H1 (cell line): Measurements from ENCODE around the gene KIZ. TPM values are rescaled to one million over a fixed set of nuclear protein-coding genes. Genes with fewer than 3 reads are reported as not detected.

Source experiments
- CTCF ChIA-PET: fragments of 300-600 bp; sonication (Branson Sonifier 250); formaldehyde crosslinking; loops from one replicate; lab custom pipeline; 2021; ENCODE audit not compliant: partially characterized antibody; lab: Charles Lee
- POLR2A ChIA-PET: fragments of 300-600 bp; sonication (Branson Sonifier 250); formaldehyde crosslinking; loops from one replicate; lab custom pipeline; 2021; ENCODE audit warnings: inconsistent platforms; ENCODE audit not compliant: partially characterized antibody; lab: Charles Lee
- DNase-seq, 2 experiments: peaks; one replicate each; pipeline versions ENCODE4 v3.0.0 to v3.0.0-alpha.2; 2010 to 2022; ENCODE audit warnings: low spot score in 2 of 2, low read depth in 1 of 2, mixed read lengths in 1 of 2
- FAIRE-seq: peaks from 2 replicates; lab custom pipeline; 2011; peaks lifted over from hg19 to GRCh38; lab: Jason Lieb, UNC
- H2AFZ ChIP-seq: 2 replicates; pipeline ENCODE4 v1.8.1; 2012; ENCODE audit warnings: low read length, inconsistent platforms
- H2AK5ac ChIP-seq: 2 replicates; pipeline ENCODE4 v1.6.1; 2013; ENCODE audit warnings: low read depth, low read length
- H2BK120ac ChIP-seq: replicated peaks from 2 replicates; pipeline ENCODE3; 2013; ENCODE audit warnings: low read depth, low read length, inconsistent platforms
- H2BK12ac ChIP-seq: 2 replicates; pipeline ENCODE4 v1.6.1; 2013; ENCODE audit warnings: low read depth, low read length
- H2BK15ac ChIP-seq: 2 replicates; pipeline ENCODE4 v1.6.1; 2013; ENCODE audit warnings: low read length
- H2BK20ac ChIP-seq: 2 replicates; pipeline ENCODE4 v1.6.1; 2013; ENCODE audit warnings: low read length
- H2BK5ac ChIP-seq: 2 replicates; pipeline ENCODE4 v1.6.1; 2013; ENCODE audit warnings: low read depth, low read length
- H3K14ac ChIP-seq: 2 replicates; pipeline ENCODE4 v1.6.1; 2013; ENCODE audit warnings: inconsistent platforms; ENCODE audit not compliant: insufficient read length
- H3K18ac ChIP-seq: 2 replicates; pipeline ENCODE4 v1.6.1; 2013; ENCODE audit warnings: low read length; ENCODE audit errors: extremely low read depth
- H3K23ac ChIP-seq: 2 replicates; pipeline ENCODE4 v1.6.1; 2013; ENCODE audit warnings: inconsistent platforms; ENCODE audit not compliant: insufficient read length
- H3K23me2 ChIP-seq: 2 replicates; pipeline ENCODE4 v1.6.1; 2013; ENCODE audit warnings: low read depth, low read length
- H3K27ac ChIP-seq: 2 replicates; pipeline ENCODE4 v1.6.1; 2011; ENCODE audit warnings: low read depth, low read length, inconsistent platforms
- H3K27me3 ChIP-seq, 4 experiments: replicated peaks in 1 of 4; 1 replicate in 1 of 4; 2 replicates in 3 of 4; pipeline versions ENCODE4 v1.6.1 to v1.8.1; 2011 to 2013; ENCODE audit warnings: low read length in 3 of 4, mild to moderate bottlenecking in 3 of 4, inconsistent platforms in 2 of 4, mixed read lengths in 2 of 4, moderate library complexity in 1 of 4; ENCODE audit not compliant: control insufficient read depth in 3 of 4, insufficient read depth in 3 of 4; ENCODE audit errors: extremely low read depth in 1 of 4
- H3K36me3 ChIP-seq, 4 experiments: 2 replicates each; pipeline versions ENCODE4 v1.6.1 to v1.8.1; 2011 to 2013; ENCODE audit warnings: mild to moderate bottlenecking in 4 of 4, low read length in 3 of 4, moderate library complexity in 2 of 4, control low read depth in 1 of 4, inconsistent platforms in 1 of 4; ENCODE audit not compliant: insufficient read depth in 4 of 4, control insufficient read depth in 2 of 4
- H3K4ac ChIP-seq: replicated peaks from 2 replicates; pipeline ENCODE3; 2013; ENCODE audit warnings: low read length, low read depth, mixed read lengths, inconsistent platforms; ENCODE audit not compliant: insufficient read length
- H3K4me1 ChIP-seq, 4 experiments: replicated peaks in 1 of 4; 1 replicate in 1 of 4; 2 replicates in 3 of 4; pipeline versions ENCODE4 v1.6.1 to v1.8.1; 2011 to 2013; ENCODE audit warnings: low read length in 3 of 4, inconsistent platforms in 2 of 4, mixed read lengths in 1 of 4; ENCODE audit not compliant: insufficient read depth in 4 of 4, control insufficient read depth in 3 of 4
- H3K4me2 ChIP-seq, 2 experiments: 2 replicates each; pipeline versions ENCODE4 v1.6.1 to v1.8.1; 2011 to 2013; ENCODE audit warnings: low read depth in 2 of 2, low read length in 2 of 2, control low read depth in 1 of 2, inconsistent platforms in 1 of 2, mild to moderate bottlenecking in 1 of 2; ENCODE audit not compliant: insufficient read depth in 1 of 2
- H3K4me3 ChIP-seq, 4 experiments: fragments of 200-600, 300-600 bp in 1 of 4; sonication (generic), shearing (Covaris generic), sonication (Bioruptor Twin) in 1 of 4; 2 replicates each; pipeline versions ENCODE4 v1.5.1 to v1.8.1; 2011 to 2016; ENCODE audit warnings: low read length in 4 of 4, low read depth in 3 of 4, control low read depth in 2 of 4, inconsistent platforms in 2 of 4, mild to moderate bottlenecking in 2 of 4, mixed read lengths in 1 of 4, moderate library complexity in 1 of 4; ENCODE audit not compliant: insufficient read depth in 2 of 4; ENCODE audit errors: extremely low read depth in 1 of 4
- H3K56ac ChIP-seq: replicated peaks from 2 replicates; pipeline ENCODE3; 2013; ENCODE audit warnings: low read depth, mild to moderate bottlenecking, mixed read lengths, low read length, inconsistent platforms; ENCODE audit not compliant: insufficient read length
- H3K79me1 ChIP-seq: 2 replicates; pipeline ENCODE4 v1.6.1; 2013; ENCODE audit warnings: low read depth, low read length, control low read depth
- H3K79me2 ChIP-seq, 2 experiments: 2 replicates each; pipeline versions ENCODE4 v1.6.1 to v1.8.1; 2012 to 2013; ENCODE audit warnings: low read length in 2 of 2, mild to moderate bottlenecking in 2 of 2, inconsistent platforms in 1 of 2; ENCODE audit not compliant: insufficient read depth in 2 of 2, control insufficient read depth in 1 of 2
- H3K9ac ChIP-seq, 4 experiments: replicated peaks in 1 of 4; 1 replicate in 1 of 4; 2 replicates in 3 of 4; pipeline versions ENCODE4 v1.6.1 to v1.8.1; 2011 to 2013; ENCODE audit warnings: low read depth in 3 of 4, low read length in 3 of 4, control low read depth in 2 of 4, mild to moderate bottlenecking in 2 of 4, moderate library complexity in 2 of 4, inconsistent platforms in 1 of 4; ENCODE audit errors: extremely low read depth in 1 of 4
- H3K9me3 ChIP-seq, 2 experiments: 2 replicates each; pipeline versions ENCODE4 v1.6.1 to v1.8.1; 2012 to 2013; ENCODE audit warnings: mild to moderate bottlenecking in 2 of 2, moderate library complexity in 2 of 2, control low read depth in 1 of 2, inconsistent platforms in 1 of 2, low read depth in 1 of 2, low read length in 1 of 2, mixed read lengths in 1 of 2; ENCODE audit not compliant: insufficient read depth in 2 of 2
- H4K20me1 ChIP-seq, 2 experiments: replicated peaks in 1 of 2; 2 replicates each; pipeline versions ENCODE3 to v1.8.1; 2011 to 2013; ENCODE audit warnings: inconsistent platforms in 2 of 2, low read length in 2 of 2, mild to moderate bottlenecking in 1 of 2; ENCODE audit not compliant: insufficient read depth in 2 of 2, control insufficient read depth in 1 of 2
- H4K5ac ChIP-seq: 2 replicates; pipeline ENCODE4 v1.6.1; 2013; ENCODE audit warnings: low read length, low read depth, mixed read lengths, inconsistent platforms; ENCODE audit not compliant: insufficient read length
- H4K8ac ChIP-seq: 2 replicates; pipeline ENCODE4 v1.8.0; 2013; ENCODE audit warnings: mild to moderate bottlenecking, moderate library complexity, low read length, inconsistent platforms; ENCODE audit not compliant: insufficient read depth; ENCODE audit errors: extremely low read depth
- H4K91ac ChIP-seq: replicated peaks from 2 replicates; pipeline ENCODE3; 2013; ENCODE audit warnings: low read length, mixed read lengths, inconsistent platforms; ENCODE audit not compliant: insufficient read length
- EGR1 ChIP-seq: IDR thresholded peaks from 2 replicates; pipeline ENCODE4 v1.6.1; 2011; ENCODE audit warnings: low read depth, low read length, borderline replicate concordance
- WGBS, 2 experiments: shearing (Covaris generic) in 1 of 2; methylation state at CpG; one replicate each; pipeline versions ENCODE4 v1.1.6 to v1.1.7; 2013 to 2015; ENCODE audit warnings: low lambda C conversion rate in 2 of 2, mixed read lengths in 2 of 2, inconsistent platforms in 1 of 2, low coverage in 1 of 2, missing lambda C conversion rate in 1 of 2; ENCODE audit not compliant: insufficient replicate concordance in 2 of 2, insufficient coverage in 1 of 2, insufficient read length in 1 of 2; ENCODE audit errors: extremely low coverage in 1 of 2, missing lambda C conversion rate in 1 of 2; 5-methylcytosine and 5-hydroxymethylcytosine counted together
- polyA plus RNA-seq, 7 experiments: library from polyadenylated mRNA; depleted of rRNA in 3 of 7; stranded (reverse) in 5 of 7; unstranded in 2 of 7; fragments of >200 nt in 5 of 7; fragments of 200-250 nt in 2 of 7; gene quantifications; 1 replicate in 5 of 7; 2 replicates in 1 of 7; 4 replicates in 1 of 7; pipeline versions ENCODE4 v1.2.1 to v1.2.3, GENCODE V29; 2011 to 2013; ENCODE audit warnings: missing spikeins in 2 of 7, mixed read lengths in 2 of 7
- total RNA-seq: library from RNA; stranded (reverse); fragmentation: NEBNext Ultra II Directional; extraction: Animal tissue kit (Norgen Biotek cat#: 25700); gene quantifications from 2 replicates; pipeline ENCODE4 v1.2.1, GENCODE V29; 2021

The KIZ gene
- total and polyA plus RNA-seq, 2 of the 8 experiments (the other 6 are each of a cell fraction or from before 2014, with no cell fraction given) = 13.0 to 51.7 TPM

DNA sequence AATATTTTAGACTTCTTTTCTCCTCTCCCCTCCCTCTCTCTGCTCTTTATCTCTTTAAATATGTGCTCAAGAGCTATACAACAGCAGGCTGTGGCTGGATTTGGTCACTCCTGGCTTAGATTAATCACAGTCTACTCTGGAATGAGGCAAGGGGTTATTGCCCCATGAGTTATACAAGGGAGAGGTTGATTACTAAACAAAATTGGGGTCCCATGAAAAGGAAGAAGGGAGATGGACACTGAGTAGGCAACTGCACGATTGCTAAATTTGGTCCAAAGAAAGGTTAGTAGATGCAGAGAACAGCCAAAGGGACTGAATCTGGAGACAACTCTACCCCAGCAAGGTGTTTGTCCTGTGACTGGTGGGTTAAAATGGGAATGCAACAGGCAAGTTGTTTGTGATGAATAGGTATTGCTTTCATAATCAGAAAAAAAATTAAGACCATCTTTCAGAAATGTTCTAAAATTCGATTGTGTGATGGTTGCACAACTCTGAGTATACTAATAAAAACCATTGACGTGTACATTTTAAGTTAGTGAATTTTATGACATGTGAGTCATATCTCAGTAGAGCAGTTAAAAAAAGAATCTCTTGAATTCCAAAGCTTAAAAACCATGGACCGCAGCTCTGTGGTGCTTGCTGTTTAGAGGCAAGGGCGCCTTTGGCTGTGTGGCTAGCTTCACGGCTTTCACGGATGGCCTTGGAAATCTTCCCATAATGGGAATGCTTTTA lies 57.1 kb downstream of the KIZ start:
- no peak overlapping the region for H4K5ac ChIP-seq
- TF ChIP-seq EGR1 = no peak
- H2BK15ac ChIP-seq = no peak overlapping the region
- H3K56ac ChIP-seq = no peak overlapping the region
- 84% methylated on average over 7 of the region's 7 CpGs; no CpG with 5 or more reads in 1 of the 2 experiments for WGBS, 2 experiments
- POLR2A ChIA-PET = interaction anchor here (1.1 to 1.9 kb wide), 4 partner anchors 8 to 120 kb away, joined by 3 to 8 read pairs (median 4); partner anchors contain the start of gene XRN2
- no peak overlapping the region for H2BK120ac ChIP-seq
- H2BK5ac ChIP-seq = no peak overlapping the region
- H3K4me1 ChIP-seq = peaks cover 6 to 14% (median 11%) of the 10 kb centered on the region in 4 experiments; a peak in 5 of 7 replicates
- H3K23me2 ChIP-seq = no peaks in the 10 kb centered on the region
- no peaks in the 10 kb centered on the region for H4K20me1 ChIP-seq
- DNase-seq (no peak), FAIRE-seq (no peak)
- no peak overlapping the region for H3K23ac ChIP-seq
- no peak overlapping the region for H3K18ac ChIP-seq
- H4K91ac ChIP-seq = peak overlapping the region; percentile 3
- H3K27ac ChIP-seq = no peak overlapping the region
- H3K9me3 ChIP-seq = no peaks in the 10 kb centered on the region
- no peak overlapping the region for H3K4me2 ChIP-seq
- H2BK20ac ChIP-seq = no peak overlapping the region
- no peaks in the 10 kb centered on the region for H3K27me3 ChIP-seq
- no peak overlapping the region for H2AFZ ChIP-seq
- no peak overlapping the region for H4K8ac ChIP-seq
- CTCF ChIA-PET = interaction anchor here (1.1 to 1.4 kb wide), 3 partner anchors 30 to 58 kb away, joined by 3 to 6 read pairs (median 3); no protein-coding TSS in a partner anchor
- no peak overlapping the region for H3K9ac ChIP-seq
- H3K14ac ChIP-seq = no peak overlapping the region
- H3K36me3 ChIP-seq = no peaks in the 10 kb centered on the region
- H2BK12ac ChIP-seq = 0 out of 2 replicates have a peak overlapping the region, but pooled peaks have one; percentile 45
- H3K4ac ChIP-seq = no peak overlapping the region
- no peak overlapping the region for H3K4me3 ChIP-seq
- H3K79me1 ChIP-seq = no peaks in the 10 kb centered on the region
- H2AK5ac ChIP-seq = no peak overlapping the region
- H3K79me2 ChIP-seq = no peaks in the 10 kb centered on the region
